NB4 (cell line): Measurements from ENCODE around the gene ARFIP2.
A peak's percentile ranks its signal among the peaks of the same experiment; 100 is the strongest.

Experiments
- DNase-seq: peaks from one replicate; pipeline ENCODE4 v3.0.0; 2010; ENCODE audit warnings: low read depth
- H3K4me3 ChIP-seq: one replicate; pipeline ENCODE4 v1.5.1; 2011; ENCODE audit warnings: mild to moderate bottlenecking, low read depth, low read length, moderate library complexity
- CTCF ChIP-seq: IDR thresholded peaks from one replicate; pipeline ENCODE4 v1.5.1; 2012; ENCODE audit warnings: low read depth, low read length
- MAX ChIP-seq: IDR thresholded peaks from 2 replicates; pipeline ENCODE4 v1.6.1; 2011; ENCODE audit warnings: low read depth, low read length
- MYC ChIP-seq: IDR thresholded peaks from 2 replicates; pipeline ENCODE4 v1.6.1; 2011; ENCODE audit warnings: low read depth, low read length
- POLR2A ChIP-seq: IDR thresholded peaks from 2 replicates; pipeline ENCODE4 v1.6.1; 2011; ENCODE audit warnings: mild to moderate bottlenecking; ENCODE audit not compliant: insufficient read length; ENCODE audit errors: extremely low read depth

Gene ARFIP2

GRCh38 chr11:6475936-6476335 is 5.2 kb downstream of the ARFIP2 start:
- no peak overlapping the region for H3K4me3 ChIP-seq
- DNase-seq = peak; percentile 19
- TF ChIP-seq POLR2A (no peak), MYC (no peak), MAX (no peak), CTCF (no peak)

GRCh38 chr11:6474806-6475500 is 6.2 kb downstream of the ARFIP2 start:
- no peak overlapping the region for H3K4me3 ChIP-seq
- peak; percentile 12 for DNase-seq

GRCh38 chr11:6474413-6474792 is 6.7 kb downstream of the ARFIP2 start:
- TF ChIP-seq CTCF = no peak
- TF ChIP-seq MYC = no peak
- no peak for TF ChIP-seq MAX
- TF ChIP-seq POLR2A = no peak
- DNase-seq = peak; percentile 10
- H3K4me3 ChIP-seq = no peak overlapping the region

More at GRCh38 chr11:6474806-6475500, 6.2 kb downstream of the ARFIP2 start:
- TF ChIP-seq POLR2A (no peak), MAX (no peak), MYC (no peak), CTCF (no peak)

GRCh38 chr11:6473451-6474412 is 7.4 kb downstream of the ARFIP2 start, which contains the start of gene TRIM3:
TRIM3 (minus strand) TSS chr11:6473941; CDS start chr11:6465695, 8,246 bp downstream.
- H3K4me3 ChIP-seq = peak within 1 kb of the TSS; percentile 51
- peak; percentile 41 for TF ChIP-seq POLR2A
- TF ChIP-seq MAX = no peak
- peak; percentile 75 for DNase-seq

GRCh38 chr11:6472934-6473333 is 8.2 kb downstream of the ARFIP2 start:
- TF ChIP-seq MYC = no peak
- TF ChIP-seq POLR2A = no peak
- no peak for TF ChIP-seq CTCF
- no peak for TF ChIP-seq MAX
- no peak overlapping the region for H3K4me3 ChIP-seq
- no peak for DNase-seq

GRCh38 chr11:6469599-6469998 is 11.5 kb downstream of the ARFIP2 start:
- no peak overlapping the region for H3K4me3 ChIP-seq
- DNase-seq = no peak
- no peak for TF ChIP-seq MYC
- no peak for TF ChIP-seq MAX
- TF ChIP-seq CTCF = no peak
- TF ChIP-seq POLR2A = no peak
